Activated naive CD4-positive, alpha-beta T cell (primary cell): ENCODE data around the gene FAM78A.
"Not testable (repeated sequence)": the region's sequence is repeated elsewhere in the genome, so short reads cannot be mapped to it uniquely, and the experiment has no call there.

ENCODE experiments used
- DNase-seq, 4 experiments: peaks; one replicate each; lab custom pipeline; 2025; lab: John Stamatoyannopoulos, UW

Gene FAM78A

GRCh38 chr9:131266266-131267229 lies 9.8 kb downstream of the FAM78A start:
- peak in 1 of 4 experiments; percentile 29 for DNase-seq

GRCh38 chr9:131264231-131264630 lies 12.1 kb downstream of the FAM78A start:
- DNase-seq = peak in 1 of 4 experiments; percentile 48

GRCh38 chr9:131263701-131264100 lies 12.6 kb downstream of the FAM78A start:
- DNase-seq = no peak

- DNase-seq = not testable (repeated sequence)
Observed at GRCh38 chr9:131263033-131263343, 13.3 kb downstream of the FAM78A start.

DNA sequence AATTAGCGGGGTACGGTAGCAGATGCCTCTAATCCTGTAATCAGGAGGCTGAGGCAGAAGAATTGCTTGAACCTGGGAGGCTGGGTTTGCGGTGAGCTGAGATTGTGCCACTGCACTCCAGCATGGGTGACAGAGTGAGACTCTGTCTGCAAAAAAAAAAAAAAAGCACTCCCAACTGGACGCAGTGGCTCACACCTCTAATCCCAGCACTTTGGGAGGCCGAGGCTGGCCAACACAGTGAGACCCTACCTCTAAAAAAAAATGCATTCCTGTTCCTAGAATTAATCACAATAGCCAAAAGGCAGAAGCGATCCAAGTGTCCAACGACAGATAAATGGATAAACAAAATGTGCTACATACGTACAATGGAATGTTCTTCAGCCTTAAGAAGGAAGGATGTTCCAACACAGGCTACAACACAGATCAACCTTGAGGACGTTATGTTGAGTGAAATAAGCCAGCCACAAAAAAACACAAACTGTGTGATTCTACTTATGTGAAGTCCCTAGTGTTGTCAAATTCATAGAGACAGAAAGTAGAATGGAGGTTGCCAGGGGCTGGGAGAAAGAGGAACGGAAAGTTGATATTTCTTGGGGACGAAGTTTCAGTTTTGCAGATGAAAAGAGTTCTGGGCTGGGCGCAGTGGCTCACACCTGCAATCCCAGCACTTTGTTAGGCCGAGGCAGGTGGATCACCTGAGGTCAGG lies 13.8 kb downstream of the FAM78A start:
- no peak for DNase-seq

DNA sequence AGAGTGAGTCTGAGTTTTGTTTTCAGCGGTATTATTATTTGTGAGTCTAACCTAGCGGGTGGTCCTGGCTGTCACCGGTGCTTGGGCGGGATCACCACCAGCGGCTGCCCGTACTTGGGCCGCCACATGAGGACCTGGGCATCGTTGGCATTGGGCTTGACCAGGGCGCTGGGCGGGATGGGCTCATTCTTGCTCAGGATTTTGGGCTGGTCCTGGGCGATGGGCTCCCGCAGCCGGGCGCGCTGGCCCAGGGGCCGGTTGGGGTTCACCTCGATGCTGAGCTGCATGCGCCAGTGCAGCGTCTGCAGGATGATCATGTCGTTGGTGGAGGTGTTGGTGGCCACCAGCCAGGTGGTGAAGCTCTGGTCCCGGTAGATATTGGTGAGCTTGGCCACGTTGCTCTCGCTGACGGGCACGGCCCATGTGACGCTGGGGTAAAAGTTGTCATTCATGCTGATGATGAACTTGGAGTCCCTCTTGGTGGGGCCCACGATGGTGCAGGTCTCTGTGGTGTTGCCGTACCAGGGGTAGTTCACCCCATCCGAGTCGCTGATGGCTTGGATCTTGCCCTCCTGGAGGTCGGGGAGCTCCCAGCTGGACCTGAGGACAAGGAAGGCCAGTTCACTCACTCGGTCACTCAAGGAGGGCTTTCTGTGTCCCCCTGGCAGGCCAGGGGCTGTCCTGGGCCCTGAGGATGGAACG lies 15.4 kb downstream of the FAM78A start:
- DNase-seq = no peak

DNA sequence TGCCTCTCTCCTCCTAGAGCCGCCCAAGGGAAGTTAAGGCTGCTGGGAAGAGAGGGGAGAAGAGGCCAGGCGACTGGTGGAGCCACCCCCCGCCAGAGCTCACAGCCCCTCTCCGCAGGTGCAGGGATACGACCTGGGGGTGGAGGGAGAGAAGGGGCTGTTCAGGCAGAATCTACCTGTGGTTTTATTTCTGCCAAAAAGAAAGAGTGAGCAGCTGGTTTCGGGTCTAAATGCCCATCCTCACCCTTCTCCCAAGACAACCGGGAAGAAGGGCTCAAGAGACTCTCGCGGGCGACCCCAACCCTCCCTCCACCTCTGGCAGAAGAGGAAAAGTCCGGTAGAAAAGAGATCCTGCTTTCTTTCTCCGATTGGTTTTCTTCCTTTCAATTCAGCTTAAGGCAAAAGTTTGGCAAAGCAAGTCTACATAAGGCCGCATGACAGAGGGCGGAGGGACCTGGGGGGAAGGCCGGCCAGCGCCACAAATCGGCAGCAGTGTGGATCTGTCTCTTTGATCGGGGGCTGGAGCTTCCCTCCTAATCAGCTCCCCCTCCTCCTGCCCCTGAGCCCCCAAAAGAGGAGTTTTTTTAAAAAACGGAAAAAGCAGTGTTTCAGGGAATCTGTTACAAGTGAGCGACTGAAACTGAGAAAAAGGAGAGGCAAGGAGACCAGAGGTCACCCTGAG lies 16.3 kb downstream of the FAM78A start:
- no peak for DNase-seq

DNA sequence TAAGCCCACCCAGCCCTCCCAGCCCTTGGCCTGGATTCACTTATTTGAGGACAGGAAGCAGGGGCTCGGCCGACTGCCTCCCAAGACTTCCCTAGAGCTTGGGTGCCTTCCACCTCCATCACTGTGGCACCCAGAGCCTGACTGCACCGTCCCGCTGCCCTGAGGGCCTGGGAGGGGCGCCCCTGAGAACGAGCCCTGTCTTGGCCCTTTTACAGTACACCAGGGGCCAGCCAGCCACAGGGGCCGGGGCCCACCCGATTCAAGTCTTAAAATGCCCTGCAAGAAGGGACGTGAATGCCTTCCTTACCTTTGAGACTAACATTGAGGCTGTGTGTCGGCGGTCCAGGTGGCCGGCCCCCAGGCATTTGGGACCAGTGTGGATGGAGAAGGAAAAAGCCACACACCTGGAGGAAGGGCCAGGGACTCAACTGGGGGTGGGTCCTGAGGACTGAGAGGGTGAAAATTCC lies 16.8 kb downstream of the FAM78A start:
- DNase-seq = no peak

DNA sequence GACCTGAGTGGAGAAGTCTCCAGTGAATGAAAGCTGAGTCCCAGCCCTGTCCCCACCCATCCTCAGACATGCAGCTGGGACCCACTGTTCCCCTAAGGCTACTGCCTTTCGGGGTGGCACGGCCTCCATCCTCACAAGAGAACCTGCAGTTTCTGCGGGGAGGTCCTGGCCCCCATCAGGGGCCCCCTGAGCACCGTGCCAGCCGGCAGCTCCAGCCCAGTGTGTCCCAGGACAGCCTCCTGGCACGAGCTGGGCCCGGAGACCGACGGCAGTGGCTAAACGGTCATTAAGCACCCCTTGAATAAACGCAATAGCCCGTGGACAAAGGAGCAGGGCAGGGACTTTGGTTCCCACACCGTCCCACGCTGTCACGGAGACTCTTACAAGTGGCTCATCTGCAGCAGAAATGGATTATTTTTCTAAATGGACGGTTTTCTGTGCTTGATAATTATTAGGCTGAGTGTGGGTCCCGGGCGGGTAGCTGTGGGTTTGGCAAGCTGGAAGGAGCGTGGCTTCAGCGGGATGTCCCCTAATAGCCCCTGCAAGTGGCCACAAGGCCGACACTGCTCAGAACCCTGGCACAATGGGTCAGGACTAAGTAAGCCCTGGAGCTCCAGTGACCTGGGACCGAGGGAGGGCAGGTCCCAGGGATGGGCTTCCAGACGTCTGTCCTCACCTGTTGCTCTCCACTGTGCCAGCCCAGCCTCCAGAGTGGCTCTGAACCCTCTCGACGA lies 17.4 kb downstream of the FAM78A start:
- no peak for DNase-seq

- DNase-seq = no peak
Observed at GRCh38 chr9:131258186-131258585, 18.1 kb downstream of the FAM78A start.

- no peak for DNase-seq
Observed at GRCh38 chr9:131257266-131258025, 18.9 kb downstream of the FAM78A start.

DNA sequence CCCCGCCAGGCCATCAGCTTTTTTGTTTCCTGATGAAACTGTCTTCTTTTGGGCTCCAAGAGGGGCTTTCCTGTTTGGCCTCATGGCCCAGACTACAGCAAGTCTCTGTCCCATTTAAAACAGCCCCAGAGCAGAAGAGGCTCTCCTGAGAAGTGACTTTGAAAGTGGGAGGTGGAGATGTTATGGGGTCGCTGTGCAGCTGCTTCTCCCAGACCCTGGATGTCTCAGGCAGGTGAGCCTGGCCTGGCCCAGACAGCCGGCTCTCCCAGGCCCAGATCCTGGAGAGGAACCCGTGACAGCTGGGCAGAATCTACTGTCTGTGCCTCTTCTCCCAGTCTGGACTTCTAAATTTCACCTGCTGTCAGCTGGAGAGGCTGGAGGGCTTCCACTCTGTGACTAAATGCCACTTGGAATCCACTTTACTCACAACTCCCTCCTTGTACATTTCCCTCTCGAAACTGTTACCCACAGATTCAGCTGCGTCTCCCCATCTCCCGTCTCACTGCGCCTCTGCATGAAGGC lies 20.6 kb downstream of the FAM78A start:
- DNase-seq = no peak

GRCh38 chr9:131254626-131255025 lies 21.7 kb downstream of the FAM78A start:
- DNase-seq = no peak

- no peak for DNase-seq
Observed at GRCh38 chr9:131253891-131254491, 22.3 kb downstream of the FAM78A start.

GRCh38 chr9:131252120-131252519 lies 24.2 kb downstream of the FAM78A start:
- DNase-seq = no peak

GRCh38 chr9:131246618-131247017 lies 29.7 kb downstream of the FAM78A start:
- no peak for DNase-seq

DNA sequence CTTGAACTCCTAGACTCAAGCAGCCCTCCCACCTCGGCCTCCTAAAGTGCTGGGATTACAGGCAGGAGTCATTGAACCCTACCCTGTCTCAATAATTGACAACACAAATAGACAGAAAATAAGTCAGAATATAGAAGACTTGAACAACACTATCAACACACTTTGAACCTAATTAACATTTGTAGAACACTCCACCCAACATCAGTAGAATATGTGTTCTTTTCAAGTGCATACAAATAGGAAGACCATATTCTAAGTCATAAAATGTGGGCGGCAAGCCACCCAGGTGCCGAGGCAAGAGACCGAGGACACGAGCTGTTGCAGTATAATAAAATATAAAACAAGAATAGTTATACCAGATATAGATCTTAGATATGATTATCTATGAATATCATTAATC lies 32.0 kb downstream of the FAM78A start:
- DNase-seq = not testable (repeated sequence)

DNA sequence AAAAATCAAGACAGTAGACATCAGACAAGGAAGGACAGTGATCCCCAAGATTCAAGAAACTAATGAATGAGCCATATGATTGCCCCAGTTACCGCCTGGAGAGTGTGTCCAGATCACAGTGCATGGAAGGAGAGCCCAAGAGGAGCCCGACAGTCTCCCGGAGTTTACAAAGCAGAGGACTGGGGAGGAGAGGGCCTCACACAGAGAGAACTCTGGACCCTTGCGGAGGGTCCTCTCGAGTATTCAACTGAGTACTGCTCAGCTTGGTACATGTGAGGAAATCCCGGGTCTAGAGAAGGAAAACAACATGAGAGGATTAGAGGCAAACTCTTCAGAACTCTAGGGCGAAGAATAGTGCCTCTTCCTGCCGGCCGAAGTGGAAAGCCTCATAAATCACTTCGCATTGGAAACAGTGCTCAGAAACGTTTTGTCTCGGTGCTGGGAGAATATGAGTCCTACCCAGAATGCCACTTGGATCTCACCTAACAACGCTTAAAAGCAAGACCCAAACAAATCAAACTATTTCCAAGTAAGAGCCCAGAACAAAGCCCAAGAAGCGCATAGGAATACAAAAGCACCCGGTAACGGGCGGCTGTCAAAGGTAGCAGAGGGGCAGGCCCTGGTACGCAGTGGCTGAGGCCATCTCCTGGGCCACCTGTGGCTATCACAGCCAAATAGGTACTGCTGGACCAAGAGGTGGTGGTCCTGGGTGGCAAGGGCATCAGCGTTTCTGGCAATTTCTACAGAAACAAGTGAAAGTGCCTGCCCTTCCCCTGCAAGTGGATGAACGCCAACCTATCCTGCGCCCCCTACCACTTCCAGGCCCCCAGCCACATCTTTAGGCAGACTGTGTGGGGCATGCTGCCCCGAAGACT lies 36.0 kb downstream of the FAM78A start:
- no peak for DNase-seq
